Mesendoderm (in vitro differentiated cells): ENCODE results near the gene SSUH2.

Experiments used
- DNase-seq: peaks from one replicate; pipeline ENCODE4 v3.0.0; 2013
- H2AK5ac ChIP-seq: 2 replicates; pipeline ENCODE4 v1.6.1; 2013; ENCODE audit warnings: low read length, inconsistent platforms
- H2BK120ac ChIP-seq: 2 replicates; pipeline ENCODE4 v1.6.1; 2013; ENCODE audit warnings: low read depth, mild to moderate bottlenecking, low read length, moderate library complexity, mixed read lengths
- H2BK15ac ChIP-seq: replicated peaks from 2 replicates; pipeline ENCODE4 v1.6.1; 2013; ENCODE audit warnings: low read depth, mild to moderate bottlenecking, moderate library complexity
- H2BK5ac ChIP-seq: 2 replicates; pipeline ENCODE4 v1.6.1; 2013; ENCODE audit warnings: low read length, inconsistent platforms
- H3K18ac ChIP-seq: 2 replicates; pipeline ENCODE4 v1.6.1; 2013; ENCODE audit warnings: mild to moderate bottlenecking, low read length, mixed read lengths
- H3K23ac ChIP-seq: one replicate; pipeline ENCODE4 v1.6.1; 2013; ENCODE audit warnings: low read length
- H3K27ac ChIP-seq: 2 replicates; pipeline ENCODE4 v1.5.1; 2013; ENCODE audit warnings: low read depth, mild to moderate bottlenecking, inconsistent platforms, low read length, moderate library complexity
- H3K27me3 ChIP-seq: 2 replicates; pipeline ENCODE4 v1.6.1; 2013; ENCODE audit warnings: low read length, control low read depth, mild to moderate bottlenecking, inconsistent platforms; ENCODE audit not compliant: insufficient read depth, poor library complexity
- H3K36me3 ChIP-seq: 2 replicates; pipeline ENCODE4 v1.6.1; 2013; ENCODE audit warnings: low read length, inconsistent platforms; ENCODE audit not compliant: control insufficient read depth, insufficient read depth
- H3K4ac ChIP-seq: one replicate; pipeline ENCODE4 v1.6.1; 2013; ENCODE audit warnings: low read depth, mild to moderate bottlenecking, low read length, moderate library complexity
- H3K4me1 ChIP-seq: 2 replicates; pipeline ENCODE4 v1.6.1; 2013; ENCODE audit warnings: low read depth, low read length, inconsistent platforms; ENCODE audit not compliant: control insufficient read depth
- H3K4me2 ChIP-seq: 2 replicates; pipeline ENCODE4 v1.6.1; 2013; ENCODE audit warnings: low read length
- H3K4me3 ChIP-seq: 2 replicates; pipeline ENCODE4 v1.5.1; 2013; ENCODE audit warnings: mild to moderate bottlenecking, low read length
- H3K56ac ChIP-seq: one replicate; pipeline ENCODE4 v1.6.1; 2013; ENCODE audit warnings: low read length
- H3K79me1 ChIP-seq: 2 replicates; pipeline ENCODE4 v1.6.1; 2013; ENCODE audit warnings: low read length, inconsistent platforms
- H3K79me2 ChIP-seq: 2 replicates; pipeline ENCODE4 v1.6.1; 2013; ENCODE audit warnings: mild to moderate bottlenecking, low read length; ENCODE audit not compliant: control insufficient read depth, insufficient read depth
- H3K9ac ChIP-seq: 2 replicates; pipeline ENCODE4 v1.6.1; 2013; ENCODE audit warnings: low read length, inconsistent platforms
- H4K5ac ChIP-seq: one replicate; pipeline ENCODE4 v1.6.1; 2013; ENCODE audit warnings: low read length
- H4K8ac ChIP-seq: one replicate; pipeline ENCODE4 v1.6.1; 2013; ENCODE audit warnings: low read depth, mild to moderate bottlenecking, control low read depth, low read length, moderate library complexity
- WGBS: extraction: QIAGEN DNeasy Blood & Tissue Kit; methylation state at CpG from one replicate; pipeline ENCODE4 v1.1.7; 2013; ENCODE audit warnings: low lambda C conversion rate, missing lambda C conversion rate; ENCODE audit not compliant: insufficient coverage; ENCODE audit errors: extremely low coverage; 5-methylcytosine and 5-hydroxymethylcytosine counted together

Gene SSUH2

GRCh38 chr3:8652324-8652987 is 7.9 kb upstream of the SSUH2 start:
- Histone ChIP-seq H4K5ac (no peak overlapping the region), H2BK120ac (no peak overlapping the region), H3K18ac (no peak overlapping the region), H3K79me1 (no peaks in the 10 kb centered on the region), H3K4ac (no peak overlapping the region), H3K36me3 (no peaks in the 10 kb centered on the region), H3K4me1 (no peaks in the 10 kb centered on the region), H2AK5ac (no peak overlapping the region), H3K4me3 (no peak overlapping the region), H4K8ac (no peak overlapping the region), H2BK15ac (no peak overlapping the region), H3K56ac (no peak overlapping the region), H2BK5ac (no peak overlapping the region), H3K23ac (no peak overlapping the region), H3K27me3 (no peaks in the 10 kb centered on the region), H3K9ac (no peak overlapping the region), H3K4me2 (no peak overlapping the region), H3K27ac (no peak overlapping the region), H3K79me2 (no peaks in the 10 kb centered on the region)
- no peak for DNase-seq
- WGBS: no CpG with 5 or more reads among the region's 2 CpGs

GRCh38 chr3:8651418-8652323 is 7.1 kb upstream of the SSUH2 start:
- no peak overlapping the region for H3K27ac ChIP-seq
- H3K4me3 ChIP-seq: no peak overlapping the region
- no peak overlapping the region for H3K56ac ChIP-seq
- no peak overlapping the region for H3K4me2 ChIP-seq
- no peak overlapping the region for H3K18ac ChIP-seq
- no peak overlapping the region for H2AK5ac ChIP-seq
- no peak overlapping the region for H4K8ac ChIP-seq
- no peaks in the 10 kb centered on the region for H3K36me3 ChIP-seq
- no peak overlapping the region for H3K23ac ChIP-seq
- H3K9ac ChIP-seq: no peak overlapping the region
- no peak overlapping the region for H4K5ac ChIP-seq
- no peaks in the 10 kb centered on the region for H3K4me1 ChIP-seq
- no peak for DNase-seq
- WGBS: no CpG with 5 or more reads among the region's 12 CpGs
- H3K79me1 ChIP-seq: no peaks in the 10 kb centered on the region
- H3K79me2 ChIP-seq: no peaks in the 10 kb centered on the region
- H2BK120ac ChIP-seq: no peak overlapping the region
- no peak overlapping the region for H2BK5ac ChIP-seq
- H3K4ac ChIP-seq: no peak overlapping the region
- no peaks in the 10 kb centered on the region for H3K27me3 ChIP-seq
- H2BK15ac ChIP-seq: no peak overlapping the region

GRCh38 chr3:8650583-8651416 is 6.2 kb upstream of the SSUH2 start:
- Histone ChIP-seq H4K8ac (no peak overlapping the region), H3K9ac (no peak overlapping the region), H3K27me3 (no peaks in the 10 kb centered on the region), H3K56ac (no peak overlapping the region), H3K23ac (no peak overlapping the region), H3K18ac (no peak overlapping the region), H2BK15ac (no peak overlapping the region), H4K5ac (no peak overlapping the region), H3K79me1 (no peaks in the 10 kb centered on the region), H2AK5ac (no peak overlapping the region), H3K4me3 (no peak overlapping the region), H3K4me1 (no peaks in the 10 kb centered on the region), H3K4ac (no peak overlapping the region), H3K36me3 (no peaks in the 10 kb centered on the region), H3K27ac (no peak overlapping the region), H2BK120ac (no peak overlapping the region), H2BK5ac (no peak overlapping the region), H3K79me2 (no peaks in the 10 kb centered on the region), H3K4me2 (no peak overlapping the region)
- no peak for DNase-seq
- WGBS: no CpG with 5 or more reads among the region's 13 CpGs

- Histone ChIP-seq H2BK5ac (no peak overlapping the region), H3K79me1 (no peaks in the 10 kb centered on the region), H2BK15ac (no peak overlapping the region), H3K18ac (no peak overlapping the region), H3K23ac (no peak overlapping the region), H3K4me3 (no peak overlapping the region), H4K5ac (no peak overlapping the region), H3K4me2 (no peak overlapping the region), H3K9ac (no peak overlapping the region), H3K79me2 (no peaks in the 10 kb centered on the region), H3K27me3 (no peaks in the 10 kb centered on the region), H2AK5ac (no peak overlapping the region), H3K36me3 (no peaks in the 10 kb centered on the region), H3K56ac (no peak overlapping the region), H4K8ac (no peak overlapping the region), H3K4me1 (no peaks in the 10 kb centered on the region), H3K27ac (no peak overlapping the region), H3K4ac (no peak overlapping the region), H2BK120ac (no peak overlapping the region)
- WGBS: no CpG with 5 or more reads among the region's 5 CpGs
- DNase-seq: no peak
These were observed 5.2 kb upstream of the SSUH2 start for GRCh38 chr3:8649757-8650156.

GRCh38 chr3:8648909-8649741 is 4.5 kb upstream of the SSUH2 start:
- H3K56ac ChIP-seq: no peak overlapping the region
- no peak overlapping the region for H4K5ac ChIP-seq
- no peak overlapping the region for H2BK5ac ChIP-seq
- H2AK5ac ChIP-seq: no peak overlapping the region
- H3K4me1 ChIP-seq: no peaks in the 10 kb centered on the region
- no peak overlapping the region for H3K18ac ChIP-seq
- H4K8ac ChIP-seq: no peak overlapping the region
- no CpG with 5 or more reads among the region's 11 CpGs for WGBS
- H3K79me2 ChIP-seq: no peaks in the 10 kb centered on the region
- no peak overlapping the region for H3K9ac ChIP-seq
- no peak overlapping the region for H3K23ac ChIP-seq
- no peaks in the 10 kb centered on the region for H3K27me3 ChIP-seq
- no peaks in the 10 kb centered on the region for H3K36me3 ChIP-seq
- no peak overlapping the region for H2BK120ac ChIP-seq
- H3K4me2 ChIP-seq: no peak overlapping the region
- no peak overlapping the region for H3K4me3 ChIP-seq
- H3K4ac ChIP-seq: no peak overlapping the region
- no peak for DNase-seq
- H2BK15ac ChIP-seq: no peak overlapping the region
- H3K27ac ChIP-seq: no peak overlapping the region
- no peaks in the 10 kb centered on the region for H3K79me1 ChIP-seq
